HG03064 (cell line): Measurements from ENCODE around the gene UNC13B.

Source experiments
- ATAC-seq: cut with Tn5 transposase; IDR thresholded peaks from one replicate; pipeline ENCODE4 v1.9.1; 2021; ENCODE audit warnings: low read depth; ENCODE audit not compliant: unreplicated experiment

The UNC13B gene

GRCh38 chr9:35271637-35272036 lies 109.8 kb downstream of the UNC13B start:
- no peak for ATAC-seq

- no peak for ATAC-seq
These were observed 111.2 kb downstream of the UNC13B start for GRCh38 chr9:35272989-35273388.

- ATAC-seq, result no peak
These were observed 111.8 kb downstream of the UNC13B start for GRCh38 chr9:35273591-35273990.

- ATAC-seq, result no peak
These were observed 113.2 kb downstream of the UNC13B start for GRCh38 chr9:35274993-35275392.

GRCh38 chr9:35277171-35277520 lies 115.3 kb downstream of the UNC13B start:
- ATAC-seq, result no peak

GRCh38 chr9:35277628-35278359 lies 116.0 kb downstream of the UNC13B start:
- no peak for ATAC-seq

- ATAC-seq, result no peak
These were observed 118.1 kb downstream of the UNC13B start for GRCh38 chr9:35279946-35280345.

GRCh38 chr9:35280399-35280798 lies 118.6 kb downstream of the UNC13B start:
- no peak for ATAC-seq

- ATAC-seq, result no peak
These were observed 123.9 kb downstream of the UNC13B start for GRCh38 chr9:35285731-35286130.

- ATAC-seq, result no peak
These were observed 124.6 kb downstream of the UNC13B start for GRCh38 chr9:35286381-35286780.

GRCh38 chr9:35287987-35288632 lies 126.3 kb downstream of the UNC13B start:
- no peak for ATAC-seq

- ATAC-seq, result no peak
These were observed 127.0 kb downstream of the UNC13B start for GRCh38 chr9:35288778-35289177.

- no peak for ATAC-seq
These were observed 131.7 kb downstream of the UNC13B start for GRCh38 chr9:35293376-35293964.

- ATAC-seq, result no peak
These were observed 132.3 kb downstream of the UNC13B start for GRCh38 chr9:35294066-35294465.

GRCh38 chr9:35294556-35294955 lies 132.7 kb downstream of the UNC13B start:
- no peak for ATAC-seq

GRCh38 chr9:35295369-35296036 lies 133.7 kb downstream of the UNC13B start:
- no peak for ATAC-seq

- no peak for ATAC-seq
These were observed 141.8 kb downstream of the UNC13B start for GRCh38 chr9:35303567-35303966.

- ATAC-seq, result no peak
These were observed 144.5 kb downstream of the UNC13B start for GRCh38 chr9:35306283-35306682.

GRCh38 chr9:35308316-35308715 lies 146.5 kb downstream of the UNC13B start:
- no peak for ATAC-seq

- ATAC-seq, result no peak
These were observed 150.3 kb downstream of the UNC13B start for GRCh38 chr9:35311891-35312639.

- ATAC-seq, result no peak
These were observed 151.7 kb downstream of the UNC13B start for GRCh38 chr9:35313460-35313859.
